AG09319 (cell line): ENCODE data around the gene ARVCF.
"Not testable (repeated sequence)": the region's sequence is repeated elsewhere in the genome, so short reads cannot be mapped to it uniquely, and the experiment has no call there.

ENCODE experiments used
- DNase-seq: peaks from one replicate; pipeline ENCODE4 v3.0.0-alpha.2; 2010; ENCODE audit warnings: low read depth; ENCODE audit errors: extremely low read depth
- TF ChIP-seq, protein P1 (sequence below): IDR thresholded peaks from 2 replicates; pipeline ENCODE4 v1.5.1; 2011; ENCODE audit warnings: low read depth, mild to moderate bottlenecking, inconsistent platforms, low read length, moderate library complexity

The ARVCF gene

DNA sequence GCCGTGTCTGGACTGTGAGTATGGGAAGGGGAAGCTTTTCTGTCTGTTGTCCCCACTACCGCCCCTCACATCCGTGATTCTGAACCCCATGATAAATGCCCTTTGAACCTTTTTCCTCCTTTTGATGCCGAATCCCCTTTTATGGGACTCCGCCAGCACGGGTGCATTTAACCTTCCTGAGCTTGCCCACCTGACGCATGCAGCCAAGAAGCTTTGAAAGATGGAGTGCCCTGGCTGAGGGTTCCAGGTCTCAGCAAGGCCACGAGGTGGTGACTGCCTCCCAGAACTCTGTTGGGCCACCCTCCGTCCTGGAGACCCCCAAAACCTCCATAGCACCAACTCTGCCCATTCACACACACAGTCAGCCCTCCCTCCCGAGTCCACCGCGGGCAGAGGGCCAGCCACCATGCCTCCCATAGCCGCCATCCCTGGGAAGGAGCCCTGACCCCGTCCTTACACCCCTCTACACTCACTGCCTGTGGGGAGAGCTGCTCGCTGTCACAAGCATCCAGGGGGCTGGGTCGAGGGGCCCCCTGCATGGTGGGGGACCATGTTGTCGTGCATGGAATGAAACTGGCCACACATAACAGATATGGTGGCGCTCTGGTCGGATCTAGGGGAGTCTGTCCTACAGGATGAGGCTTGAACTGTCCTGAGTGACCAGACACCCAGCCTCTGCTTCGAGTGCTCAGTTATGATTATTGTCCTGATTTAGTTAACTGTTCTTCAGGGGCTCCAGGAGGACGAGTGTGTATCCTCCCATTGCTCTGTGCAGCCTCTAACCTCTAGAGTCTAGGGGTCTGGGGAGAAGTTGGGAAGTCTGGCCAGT lies 75.9 kb downstream of the ARVCF start:
- TF ChIP-seq, protein P1, sequence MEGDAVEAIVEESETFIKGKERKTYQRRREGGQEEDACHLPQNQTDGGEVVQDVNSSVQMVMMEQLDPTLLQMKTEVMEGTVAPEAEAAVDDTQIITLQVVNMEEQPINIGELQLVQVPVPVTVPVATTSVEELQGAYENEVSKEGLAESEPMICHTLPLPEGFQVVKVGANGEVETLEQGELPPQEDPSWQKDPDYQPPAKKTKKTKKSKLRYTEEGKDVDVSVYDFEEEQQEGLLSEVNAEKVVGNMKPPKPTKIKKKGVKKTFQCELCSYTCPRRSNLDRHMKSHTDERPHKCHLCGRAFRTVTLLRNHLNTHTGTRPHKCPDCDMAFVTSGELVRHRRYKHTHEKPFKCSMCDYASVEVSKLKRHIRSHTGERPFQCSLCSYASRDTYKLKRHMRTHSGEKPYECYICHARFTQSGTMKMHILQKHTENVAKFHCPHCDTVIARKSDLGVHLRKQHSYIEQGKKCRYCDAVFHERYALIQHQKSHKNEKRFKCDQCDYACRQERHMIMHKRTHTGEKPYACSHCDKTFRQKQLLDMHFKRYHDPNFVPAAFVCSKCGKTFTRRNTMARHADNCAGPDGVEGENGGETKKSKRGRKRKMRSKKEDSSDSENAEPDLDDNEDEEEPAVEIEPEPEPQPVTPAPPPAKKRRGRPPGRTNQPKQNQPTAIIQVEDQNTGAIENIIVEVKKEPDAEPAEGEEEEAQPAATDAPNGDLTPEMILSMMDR = no peak
- no peak for DNase-seq

DNA sequence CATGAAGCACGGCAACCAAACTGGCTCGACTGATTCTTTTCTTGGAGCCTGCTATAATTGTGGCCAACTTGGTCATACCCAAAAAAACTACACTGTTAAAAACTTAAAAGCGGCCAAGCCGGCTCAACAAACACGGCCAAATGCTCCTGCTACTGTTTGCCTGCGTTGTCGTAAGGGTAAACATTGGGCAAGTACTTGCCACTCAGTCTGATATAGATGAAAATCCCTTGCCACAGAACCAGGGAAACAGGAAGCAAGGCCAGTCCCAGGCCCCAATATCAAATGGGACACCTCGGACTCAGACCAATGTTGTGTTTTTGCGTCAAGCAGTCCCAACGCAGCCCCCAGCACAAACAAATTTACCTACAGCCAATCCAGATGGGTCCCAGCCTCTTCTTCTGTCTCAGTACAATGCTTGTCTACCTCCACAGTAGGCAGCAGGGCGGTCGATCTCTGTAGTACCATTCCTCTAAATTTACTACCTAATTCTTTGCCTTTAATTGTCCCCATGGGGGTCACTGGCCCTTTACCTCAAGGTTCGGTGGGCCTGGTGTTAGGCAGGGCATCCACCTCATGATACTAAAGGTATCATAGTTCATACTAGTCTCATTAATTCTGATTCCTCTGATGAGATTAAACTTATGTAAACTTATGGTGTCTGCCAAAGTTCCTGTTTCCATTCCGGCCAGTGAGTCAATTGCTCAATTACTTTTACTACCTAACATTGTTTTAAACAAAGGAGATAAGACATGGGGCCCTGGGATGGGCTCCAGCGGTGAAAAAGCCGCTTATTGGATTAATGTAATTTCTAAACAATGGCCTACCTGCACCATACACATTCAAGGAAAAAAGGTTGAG lies 78.8 kb downstream of the ARVCF start:
- TF ChIP-seq, protein P1 = no peak
- DNase-seq = no peak

DNA sequence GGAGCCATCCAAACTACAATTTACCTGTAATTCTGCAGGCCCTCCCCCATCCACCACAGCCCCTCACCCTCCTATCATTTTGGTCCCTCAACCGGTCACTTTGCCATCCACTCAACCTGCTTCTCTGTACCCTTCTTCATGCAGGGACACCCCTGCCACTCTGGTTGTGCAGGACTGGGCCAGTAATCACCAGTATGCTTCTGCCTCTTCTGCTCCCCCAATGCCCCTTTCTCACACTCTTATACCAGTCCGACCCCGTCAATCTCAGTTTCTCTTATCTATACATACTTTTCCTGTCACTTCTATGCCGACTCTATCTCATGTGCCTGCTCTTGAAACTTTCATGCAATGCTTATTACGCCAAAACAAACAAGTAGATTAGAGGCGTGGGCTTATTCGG lies 80.1 kb downstream of the ARVCF start:
- no peak for DNase-seq
- TF ChIP-seq, protein P1 = no peak

DNA sequence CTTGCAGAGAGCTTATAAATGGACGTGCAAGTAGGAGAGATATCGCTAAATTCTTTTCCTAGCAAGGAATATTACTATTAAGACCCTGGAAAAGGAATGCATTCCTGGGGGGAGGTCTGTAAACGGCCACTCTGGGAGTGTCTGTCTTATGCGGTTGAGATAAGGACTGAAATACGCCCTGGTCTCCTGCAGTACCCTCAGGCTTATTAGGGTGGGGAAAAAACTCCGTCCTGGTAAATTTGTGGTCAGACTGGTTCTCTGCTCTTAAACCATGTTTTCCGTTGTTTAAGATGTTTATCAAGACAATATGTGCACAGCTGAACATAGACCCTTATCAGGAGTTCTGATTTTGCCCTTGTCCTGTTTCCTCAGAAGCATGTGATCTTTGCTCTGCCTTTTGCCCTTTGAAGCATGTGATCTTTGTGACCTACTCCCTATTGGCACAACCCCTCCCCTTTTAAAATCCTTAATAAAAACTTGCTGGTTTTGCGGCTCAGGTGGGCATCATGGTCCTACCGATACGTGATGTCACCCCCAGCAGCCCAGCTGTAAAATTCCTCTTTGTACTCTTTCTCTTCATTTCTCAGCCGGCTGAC lies 81.4 kb downstream of the ARVCF start:
- DNase-seq = not testable (repeated sequence)

DNA sequence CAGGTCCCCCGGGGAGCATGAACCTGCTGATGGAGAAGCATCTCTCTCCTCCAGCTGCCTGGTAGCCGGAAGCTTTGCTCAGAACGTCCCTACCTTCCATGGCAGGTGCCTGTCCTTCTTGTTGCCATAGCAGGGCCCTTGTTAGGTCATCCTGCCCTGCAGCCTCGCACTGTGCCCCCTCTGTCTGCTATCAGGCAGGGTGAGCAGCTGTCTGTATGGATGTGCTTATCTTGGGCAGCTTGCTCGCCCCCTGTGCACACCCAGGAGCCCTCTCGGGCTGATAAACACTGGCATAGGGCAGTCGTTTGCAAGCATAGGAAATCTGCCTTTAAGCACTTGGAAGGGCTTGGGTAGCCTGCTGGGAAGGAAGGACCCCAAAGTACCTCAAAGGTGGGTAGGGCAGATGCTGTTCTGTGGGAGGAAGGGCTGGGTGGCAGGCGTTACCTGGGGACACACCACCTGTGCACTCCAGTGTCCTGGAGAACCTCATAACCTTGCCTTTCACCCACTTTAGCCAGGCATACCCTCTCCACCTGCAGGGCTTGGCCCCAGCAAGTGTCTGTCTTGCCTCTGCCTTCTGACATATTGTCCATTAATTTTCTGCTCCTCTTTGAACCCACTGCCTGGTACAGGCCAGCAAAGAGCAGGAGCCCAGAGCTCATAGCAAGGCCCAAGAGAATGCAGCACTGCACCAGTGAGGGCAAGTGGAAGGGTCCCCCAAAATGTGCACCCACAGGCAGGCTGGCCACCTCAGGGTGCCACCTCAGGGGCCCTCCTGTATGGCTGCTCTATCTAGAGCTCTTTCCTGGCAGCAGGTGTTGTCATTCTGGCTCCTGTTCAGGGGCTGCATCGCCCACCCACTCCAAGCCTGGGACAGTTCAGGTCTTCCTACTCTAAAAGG lies 83.0 kb downstream of the ARVCF start:
- no peak for DNase-seq
- TF ChIP-seq, protein P1 = no peak

DNA sequence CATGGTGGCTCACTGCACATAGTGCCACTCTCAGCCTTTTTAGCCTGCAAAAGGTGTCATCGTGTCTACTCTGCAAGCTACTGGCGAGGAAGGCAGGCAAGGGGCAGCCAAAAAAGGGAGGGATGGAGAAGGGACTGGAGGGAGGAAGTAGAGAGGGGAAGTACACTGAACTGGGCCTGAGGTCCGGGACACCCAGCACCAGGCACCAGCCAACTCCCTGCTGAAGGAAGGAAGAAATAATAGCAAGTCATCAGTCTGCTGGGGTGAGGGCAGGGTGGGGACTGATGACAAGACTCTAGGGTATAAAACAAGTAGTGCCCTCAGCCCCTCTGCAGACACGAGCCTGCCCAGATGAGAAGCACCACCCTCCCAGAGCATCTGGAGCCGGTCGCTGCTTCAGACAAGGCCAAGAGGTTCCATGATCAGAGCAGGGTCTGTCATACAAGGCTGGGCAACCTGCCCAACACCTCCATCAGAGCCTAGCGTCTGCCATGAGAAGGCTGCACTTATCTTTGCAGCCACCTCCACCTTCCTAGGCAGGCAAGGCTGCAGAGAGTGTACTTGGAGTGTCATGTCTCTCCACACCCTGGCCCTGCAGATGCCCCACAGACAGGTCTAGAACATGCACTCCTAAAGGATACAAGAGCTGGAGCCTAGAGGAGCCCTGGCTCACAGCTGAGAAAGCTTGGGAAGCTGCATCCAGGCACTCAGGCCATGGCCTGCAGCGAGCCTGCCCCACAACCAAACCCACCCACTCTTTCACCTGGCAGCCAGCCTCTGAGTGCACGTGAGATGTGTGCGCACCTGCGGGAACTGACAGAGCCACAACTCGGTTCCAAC lies 84.0 kb downstream of the ARVCF start:
- no peak for DNase-seq

More for the DNA sequence above, 84.0 kb downstream of the ARVCF start:
- TF ChIP-seq, protein P1 = no peak
